NK-92 (cell line): Measurements from ENCODE around the gene ITLN1.

Source experiments
- DNase-seq: peaks from one replicate; lab custom pipeline; 2025; ENCODE audit not compliant: unreplicated experiment; lab: John Stamatoyannopoulos, UW

Gene ITLN1

GRCh38 chr1:160826546-160826945 lies 58.4 kb downstream of the ITLN1 start:
- DNase-seq, result no peak
